NCI-H1092 treated with DMSO at 0.1 percent for 48 hours (cell line): Measurements from ENCODE around the gene MCL1.
"Not testable (repeated sequence)": the region's sequence is repeated elsewhere in the genome, so short reads cannot be mapped to it uniquely, and the experiment has no call there.

Experiments
- DNase-seq: peaks from one replicate; lab custom pipeline; 2025; lab: John Stamatoyannopoulos, UW

MCL1 gene

GRCh38 chr1:150579110-150579944, at the start of gene MCL1:
Gene MCL1, minus strand, starts transcription at chr1:150579610. Its CDS starts 80 bp downstream, at chr1:150579530.
- DNase-seq: peak; percentile 97

GRCh38 chr1:150628766-150629114, 49.3 kb upstream of the MCL1 start:
- DNase-seq: no peak

- no peak for DNase-seq
These were observed 48.5 kb upstream of the MCL1 start for GRCh38 chr1:150627826-150628410.

GRCh38 chr1:150626150-150626549, 46.7 kb upstream of the MCL1 start:
- no peak for DNase-seq

- not testable (repeated sequence) for DNase-seq
These were observed 45.1 kb upstream of the MCL1 start for GRCh38 chr1:150624546-150624945.

- not testable (repeated sequence) for DNase-seq
These were observed 44.7 kb upstream of the MCL1 start for GRCh38 chr1:150624134-150624533.

GRCh38 chr1:150622303-150622975, 43.0 kb upstream of the MCL1 start:
- no peak for DNase-seq

GRCh38 chr1:150621497-150622302, 42.3 kb upstream of the MCL1 start:
- DNase-seq: peak; percentile 22

GRCh38 chr1:150620919-150621318, 41.5 kb upstream of the MCL1 start:
- DNase-seq: no peak

GRCh38 chr1:150619576-150620509, 40.4 kb upstream of the MCL1 start:
- DNase-seq: no peak

GRCh38 chr1:150615346-150616201, 36.2 kb upstream of the MCL1 start:
- no peak for DNase-seq

GRCh38 chr1:150613061-150613920, 33.9 kb upstream of the MCL1 start:
- peak; percentile 91 for DNase-seq

GRCh38 chr1:150612014-150612345, 32.6 kb upstream of the MCL1 start:
- DNase-seq: no peak

- DNase-seq: no peak
These were observed 31.2 kb upstream of the MCL1 start for GRCh38 chr1:150610576-150610975.

- DNase-seq: no peak
These were observed 30.3 kb upstream of the MCL1 start for GRCh38 chr1:150609732-150610131.

GRCh38 chr1:150606463-150607142, 27.2 kb upstream of the MCL1 start:
- DNase-seq: no peak

GRCh38 chr1:150605451-150605731, 26.0 kb upstream of the MCL1 start:
- DNase-seq: not testable (repeated sequence)

GRCh38 chr1:150604226-150604588, 24.8 kb upstream of the MCL1 start:
- no peak for DNase-seq

- no peak for DNase-seq
These were observed 24.3 kb upstream of the MCL1 start for GRCh38 chr1:150603711-150604110.
